Activated B cell treated with CpG ODN at 0.5 μM for 24 hours (primary cell): ENCODE data around the gene LDB1. TPM values are rescaled to one million over a fixed set of nuclear protein-coding genes. Genes with fewer than 3 reads are reported as not detected.

ENCODE experiments used
- ATAC-seq: fragments of 200-7000 bp; cut with Tn5 transposase; one replicate; pipeline ENCODE4 v1.10.0; 2021; ENCODE audit warnings: low read depth, mild to moderate bottlenecking, moderate library complexity
- CTCF ChIA-PET: fragments of 350-600 bp; sonication (Branson Sonifier 250); formaldehyde crosslinking; loops from one replicate; lab custom pipeline; 2021; ENCODE audit warnings: antibody characterized with exemption; lab: Charles Lee
- POLR2A ChIA-PET: fragments of 350-600 bp; sonication (Branson Sonifier 250); formaldehyde crosslinking; loops from one replicate; lab custom pipeline; 2021; ENCODE audit warnings: antibody characterized with exemption; lab: Charles Lee
- DNase-seq: peaks from one replicate; pipeline ENCODE4 v3.0.0; 2022
- H3K27ac Mint-ChIP-seq: one replicate; pipeline ENCODE4 v1.8.0; 2020; ENCODE audit warnings: mixed read lengths
- H3K27me3 Mint-ChIP-seq: one replicate; pipeline ENCODE4 v1.8.0; 2021; ENCODE audit warnings: mixed read lengths
- H3K36me3 Mint-ChIP-seq: one replicate; pipeline ENCODE4 v1.8.0; 2021; ENCODE audit warnings: low read depth, mixed read lengths
- H3K4me1 Mint-ChIP-seq: one replicate; pipeline ENCODE4 v1.8.0; 2021; ENCODE audit warnings: mixed read lengths
- H3K4me3 Mint-ChIP-seq: one replicate; pipeline ENCODE4 v1.8.0; 2020; ENCODE audit warnings: mild to moderate bottlenecking, mixed read lengths
- H3K9me3 Mint-ChIP-seq: one replicate; pipeline ENCODE4 v1.8.0; 2020; ENCODE audit warnings: mixed read lengths
- intact Hi-C: fragments of 100-400 bp; cut with micrococcal nuclease; formaldehyde crosslinking; loops from one replicate; pipeline ENCODE4 v1.15.1; 2024
- total RNA-seq: library from RNA; stranded (reverse); gene quantifications from 2 replicates; pipeline ENCODE4 v1.2.3, GENCODE V29; 2022
- TF ChIP-seq, protein P1 (sequence below): fragments of 200-600 bp; IDR thresholded peaks from one replicate; pipeline ENCODE4 v1.8.0; 2022; ENCODE audit warnings: antibody characterized with exemption, mild to moderate bottlenecking

Gene LDB1
- total RNA-seq, 1 donor from 2014 or later, result 61.9 TPM

DNA sequence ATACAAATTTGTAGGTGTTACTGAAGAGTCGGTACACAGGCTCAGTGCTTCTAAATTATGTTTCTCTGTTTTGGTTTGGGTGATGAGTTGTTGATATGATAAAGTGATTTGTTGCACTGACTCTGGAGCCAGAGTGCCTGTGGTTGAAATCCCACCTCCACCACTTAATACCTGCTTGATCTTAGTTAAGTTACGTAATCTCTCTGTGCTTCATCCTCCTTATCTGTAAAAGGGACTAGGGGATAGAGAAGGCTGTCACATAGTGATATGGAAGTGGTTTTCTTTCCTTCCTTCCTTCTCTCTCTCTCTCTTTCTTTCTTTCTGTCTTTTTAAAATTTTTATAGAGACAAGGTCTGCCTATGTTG, 55.7 kb downstream of the LDB1 start:
- Mint-ChIP-seq H3K9me3 (no peaks in the 10 kb centered on the region), H3K4me3 (peak overlapping the region; percentile 85), H3K4me1 (peaks cover 24% of the 10 kb centered on the region), H3K27ac (peak overlapping the region; percentile 90), H3K36me3 (peaks cover 17% of the 10 kb centered on the region), H3K27me3 (no peaks in the 10 kb centered on the region)
- ATAC-seq (no peak), DNase-seq (no peak)
- intact Hi-C loops, result loop anchor here (2.0 kb wide), 2 partner anchors 224 to 438 kb away; partner anchors contain the start of genes ACTR1A and SUFU
- TF ChIP-seq, protein P1, sequence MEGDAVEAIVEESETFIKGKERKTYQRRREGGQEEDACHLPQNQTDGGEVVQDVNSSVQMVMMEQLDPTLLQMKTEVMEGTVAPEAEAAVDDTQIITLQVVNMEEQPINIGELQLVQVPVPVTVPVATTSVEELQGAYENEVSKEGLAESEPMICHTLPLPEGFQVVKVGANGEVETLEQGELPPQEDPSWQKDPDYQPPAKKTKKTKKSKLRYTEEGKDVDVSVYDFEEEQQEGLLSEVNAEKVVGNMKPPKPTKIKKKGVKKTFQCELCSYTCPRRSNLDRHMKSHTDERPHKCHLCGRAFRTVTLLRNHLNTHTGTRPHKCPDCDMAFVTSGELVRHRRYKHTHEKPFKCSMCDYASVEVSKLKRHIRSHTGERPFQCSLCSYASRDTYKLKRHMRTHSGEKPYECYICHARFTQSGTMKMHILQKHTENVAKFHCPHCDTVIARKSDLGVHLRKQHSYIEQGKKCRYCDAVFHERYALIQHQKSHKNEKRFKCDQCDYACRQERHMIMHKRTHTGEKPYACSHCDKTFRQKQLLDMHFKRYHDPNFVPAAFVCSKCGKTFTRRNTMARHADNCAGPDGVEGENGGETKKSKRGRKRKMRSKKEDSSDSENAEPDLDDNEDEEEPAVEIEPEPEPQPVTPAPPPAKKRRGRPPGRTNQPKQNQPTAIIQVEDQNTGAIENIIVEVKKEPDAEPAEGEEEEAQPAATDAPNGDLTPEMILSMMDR, result no peak
- POLR2A ChIA-PET, result no interaction called here
- CTCF ChIA-PET, result no interaction called here

DNA sequence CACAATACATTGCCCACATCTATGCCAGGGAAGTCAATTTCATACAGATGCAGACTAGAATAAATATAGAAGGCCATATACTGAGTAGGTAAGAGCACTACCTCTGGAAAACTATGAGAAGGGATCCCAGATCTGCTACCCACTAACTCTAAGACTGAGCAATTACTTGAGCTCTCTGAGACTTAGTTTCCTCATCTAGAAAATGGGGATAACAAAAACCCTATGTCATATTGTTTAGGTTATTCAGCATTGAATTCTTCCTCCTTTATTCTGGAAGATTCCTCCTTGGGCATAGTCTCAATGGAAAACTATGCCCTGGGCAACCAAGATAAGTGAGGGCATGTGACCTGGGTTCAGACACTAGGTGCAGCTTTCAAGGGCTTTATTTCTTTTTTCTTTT, 60.2 kb downstream of the LDB1 start:
- CTCF ChIA-PET, result no interaction called here

More for the DNA sequence above, 60.2 kb downstream of the LDB1 start:
- peaks cover 2% of the 10 kb centered on the region for H3K36me3 Mint-ChIP-seq
- H3K27me3 Mint-ChIP-seq, result no peaks in the 10 kb centered on the region
- peaks cover 19% of the 10 kb centered on the region for H3K4me1 Mint-ChIP-seq
- TF ChIP-seq, protein P1, result no peak
- DNase-seq, result no peak
- intact Hi-C loops, result loop anchor here (10.0 kb wide), 1 partner anchor 365 kb away; the partner anchor contains the start of gene FBXW4
- POLR2A ChIA-PET, result interaction anchor here (0.7 kb wide), 1 partner anchor 85 kb away, joined by 4 read pairs; no protein-coding TSS in a partner anchor
- no peak overlapping the region for H3K4me3 Mint-ChIP-seq
- H3K27ac Mint-ChIP-seq, result no peak overlapping the region
- ATAC-seq, result no peak
- H3K9me3 Mint-ChIP-seq, result no peaks in the 10 kb centered on the region

Other genes starting within 250 kb of the LDB1 start
- gene ARMH3, start 64.2 kb downstream of the LDB1 start, total RNA-seq, result 26.8 and 35.4 TPM in 2 replicates
- 22.8 and 23.0 TPM in 2 replicates for gene HPS6, start 55.0 kb downstream of the LDB1 start, total RNA-seq
- gene PPRC1, start 12.7 kb upstream of the LDB1 start, total RNA-seq, result 65.1 and 77.2 TPM in 2 replicates
- gene NOLC1, start 32.0 kb upstream of the LDB1 start, total RNA-seq, result 95.1 and 106 TPM in 2 replicates
- not detected in 2 replicates for gene ELOVL3, start 105.9 kb upstream of the LDB1 start, total RNA-seq
- not detected in 2 replicates for gene PITX3, start 121.1 kb upstream of the LDB1 start, total RNA-seq
- gene GBF1, start 125.2 kb upstream of the LDB1 start, total RNA-seq, result 40.8 and 44.3 TPM in 2 replicates